Germinal center (tissue), 1 donor: ENCODE results near the gene PPDPF.

ENCODE experiments used
- DNase-seq: peaks from one replicate; pipeline ENCODE4 v3.0.0; 2012; ENCODE audit warnings: mixed read lengths, low spot score

PPDPF gene

GRCh38 chr20:63487781-63488241 is 32.8 kb upstream of the PPDPF start:
- DNase-seq = no peak

- no peak for DNase-seq
These were observed 32.0 kb upstream of the PPDPF start for GRCh38 chr20:63488315-63489251.

GRCh38 chr20:63490416-63490815 is 30.1 kb upstream of the PPDPF start:
- no peak for DNase-seq

- no peak for DNase-seq
These were observed 29.5 kb upstream of the PPDPF start for GRCh38 chr20:63491078-63491477.

- DNase-seq = no peak
These were observed 28.8 kb upstream of the PPDPF start for GRCh38 chr20:63491635-63492230.

GRCh38 chr20:63492518-63492917 is 28.0 kb upstream of the PPDPF start:
- no peak for DNase-seq

GRCh38 chr20:63492982-63493381 is 27.6 kb upstream of the PPDPF start:
- DNase-seq = no peak

GRCh38 chr20:63493563-63494020 is 27.0 kb upstream of the PPDPF start:
- DNase-seq = no peak

- no peak for DNase-seq
These were observed 26.5 kb upstream of the PPDPF start for GRCh38 chr20:63494084-63494419.

GRCh38 chr20:63494420-63495166 is 26.0 kb upstream of the PPDPF start:
- DNase-seq = no peak

GRCh38 chr20:63495167-63495720 is 25.3 kb upstream of the PPDPF start:
- no peak for DNase-seq

GRCh38 chr20:63495741-63496595 is 24.6 kb upstream of the PPDPF start:
- DNase-seq = peak; percentile 81

GRCh38 chr20:63496596-63497120 is 23.9 kb upstream of the PPDPF start:
- DNase-seq = no peak

- DNase-seq = no peak
These were observed 23.2 kb upstream of the PPDPF start for GRCh38 chr20:63497138-63497945.

GRCh38 chr20:63497946-63498935 is 22.3 kb upstream of the PPDPF start:
- no peak for DNase-seq

GRCh38 chr20:63498960-63499337 is 21.6 kb upstream of the PPDPF start, which contains the start of gene EEF1A2:
TSS of gene EEF1A2 (minus strand) at chr20:63499083. CDS start at chr20:63497763, 1,320 bp downstream.
- peak; percentile 67 for DNase-seq

GRCh38 chr20:63499338-63499969 is 21.1 kb upstream of the PPDPF start:
- DNase-seq = no peak

- DNase-seq = no peak
These were observed 20.2 kb upstream of the PPDPF start for GRCh38 chr20:63500151-63500901.
